ENCODE data around the gene TRIM40.

GRCh38 chr6:30163090-30163917 lies 27.4 kb downstream of the TRIM40 start, which contains the start of gene TRIM15:
- TF ChIP-seq POLR2A (IDR thresholded peaks at IDR 0.05; ENCODE audit: low read length): no peak
- no peak for TF ChIP-seq GATA1 (IDR thresholded peaks at IDR 0.05; ENCODE audit: low read depth, low read length)

Measured in erythroblast (primary cell).